ENCODE data around the gene RPL5. TPM values are rescaled to one million over a fixed set of nuclear protein-coding genes. Genes with fewer than 3 reads are reported as not detected.
A peak's percentile ranks its signal among the peaks of the same experiment; 100 is the strongest.

RPL5 gene
- total and polyA plus RNA-seq, 9 of the 15 experiments (the other 6 are each of a cell fraction or from before 2014, with no cell fraction given), result 1,467 to 4,252 (median 2,454) TPM

- no peak for TF ChIP-seq NR2C2 (CRISPR knock-in tag; IDR thresholded peaks at IDR 0.05)
- TF ChIP-seq NR2C2 (tag; IDR thresholded peaks at IDR 0.05), result peak; percentile 57; the same call in 1 of the 2 replicates
- peak; percentile 68 for TF ChIP-seq MTA1 (IDR thresholded peaks at IDR 0.05; ENCODE audit: borderline replicate concordance)
- no peak for TF ChIP-seq KDM2B (CRISPR knock-in tag; IDR thresholded peaks at IDR 0.05)
- 0 out of 2 replicates have a peak, but pooled peaks have one; percentile 20 for TF ChIP-seq ZC3H11A (IDR thresholded peaks at IDR 0.05; ENCODE audit: low read depth, low read length)
- no peak for TF ChIP-seq E2F8 (IDR thresholded peaks at IDR 0.05; ENCODE audit: low read depth, partially characterized antibody)
- TF ChIP-seq NFYB (IDR thresholded peaks at IDR 0.05; ENCODE audit: extremely low read depth, insufficient read length), result no peak
- TF ChIP-seq EHMT2 (IDR thresholded peaks at IDR 0.05), result 0 out of 2 replicates have a peak, but pooled peaks have one; percentile 13
- 0 out of 4 replicates have a peak, but pooled peaks of 1 of the 2 experiments have one; percentile 16 for TF ChIP-seq ZMIZ1 (IDR thresholded peaks at IDR 0.05; ENCODE audit: low read depth in 2 of 2, low read length in 2 of 2)
- peak in 1 of 2 experiments; percentile 48; a peak in 1 of 4 replicates for TF ChIP-seq FOXK2 (conservative IDR thresholded peaks at IDR 0.05 in 1 of 2, IDR thresholded peaks at IDR 0.05 in 1 of 2; ENCODE audit: low read depth in 2 of 2)
- 0 out of 2 replicates have a peak, but pooled peaks have one; percentile 14 for TF ChIP-seq NR2C1 (IDR thresholded peaks at IDR 0.05)
- TF ChIP-seq NR2C1 (tag; IDR thresholded peaks at IDR 0.05), result no peak
- TF ChIP-seq KDM1A (IDR thresholded peaks at IDR 0.05), result 0 out of 4 replicates have a peak, but pooled peaks of 1 of the 2 experiments have one; percentile 53
- no peak for TF ChIP-seq HSF4 (CRISPR knock-in tag; IDR thresholded peaks at IDR 0.05; ENCODE audit: borderline replicate concordance)
- no peak for TF ChIP-seq ZNF311 (CRISPR knock-in tag; IDR thresholded peaks at IDR 0.05)
- no peak for TF ChIP-seq CCNT2 (IDR thresholded peaks at IDR 0.05; ENCODE audit: borderline replicate concordance, extremely low read depth, insufficient read length, low read depth, low read length)
- peak; percentile 33; the same call in 1 of the 2 replicates for TF ChIP-seq HDAC2 (IDR thresholded peaks at IDR 0.05)
- peak; percentile 38; the same call in 1 of the 2 replicates for TF ChIP-seq FOXM1 (IDR thresholded peaks at IDR 0.05; ENCODE audit: low read depth)
- TF ChIP-seq FOXM1 (CRISPR knock-in tag; IDR thresholded peaks at IDR 0.05; ENCODE audit: low read depth), result no peak
- TF ChIP-seq MYC (IDR thresholded peaks at IDR 0.05; ENCODE audit: low read depth, low read length), result 0 out of 2 replicates have a peak, but pooled peaks have one; percentile 34
- TF ChIP-seq MYC (CRISPR knock-in tag; IDR thresholded peaks at IDR 0.05; ENCODE audit: borderline replicate concordance, low read depth), result no peak
- TF ChIP-seq PTRF (tag; IDR thresholded peaks at IDR 0.05), result 0 out of 2 replicates have a peak, but pooled peaks have one; percentile 24
- peak; percentile 25; the same call in 1 of the 2 replicates for TF ChIP-seq JUN (IDR thresholded peaks at IDR 0.05; ENCODE audit: borderline replicate concordance, low read depth, low read length)
- TF ChIP-seq JUN (CRISPR knock-in tag; IDR thresholded peaks at IDR 0.05; ENCODE audit: borderline replicate concordance), result no peak
These were observed 40.3 kb upstream of the RPL5 start (continued) for GRCh38 chr1:92791487-92792066.

All from K562 (cell line).